OCI-LY1 (cell line): Measurements from ENCODE around the gene ARHGEF2.

Experiments used
- H2AFZ ChIP-seq: fragments of 200-600 bp; sonication (generic), shearing (Covaris generic); 2 replicates; pipeline ENCODE4 v1.6.0; 2014; ENCODE audit warnings: antibody characterized with exemption, mild to moderate bottlenecking, low read length
- H3F3A ChIP-seq: fragments of 200-600 bp; sonication (generic), shearing (Covaris generic); 2 replicates; pipeline ENCODE4 v1.6.0; 2014; ENCODE audit warnings: mild to moderate bottlenecking, antibody characterized with exemption, low read length, moderate library complexity; ENCODE audit not compliant: insufficient read depth
- H3K27ac ChIP-seq: fragments of 200-600 bp; sonication (generic); 2 replicates; pipeline ENCODE4 v1.5.1; 2014; ENCODE audit warnings: low read length, mixed run types, mild to moderate bottlenecking, low read depth; ENCODE audit not compliant: poor library complexity, severe bottlenecking
- H3K27me3 ChIP-seq: fragments of 200-600 bp; sonication (generic); 2 replicates; pipeline ENCODE4 v1.6.0; 2014; ENCODE audit warnings: antibody characterized with exemption, mild to moderate bottlenecking, low read length, moderate library complexity; ENCODE audit not compliant: insufficient read depth
- H3K36me3 ChIP-seq: fragments of 200-600 bp; sonication (generic); 2 replicates; pipeline ENCODE4 v1.6.1; 2014; ENCODE audit warnings: mild to moderate bottlenecking, antibody characterized with exemption, low read length, moderate library complexity, mixed read lengths; ENCODE audit not compliant: insufficient read depth
- H3K4me1 ChIP-seq: fragments of 200-600 bp; sonication (generic); 2 replicates; pipeline ENCODE4 v1.5.1; 2014; ENCODE audit warnings: mild to moderate bottlenecking, low read length, moderate library complexity; ENCODE audit not compliant: insufficient read depth, severe bottlenecking
- H3K4me2 ChIP-seq: fragments of 200-600 bp; sonication (generic), shearing (Covaris generic); 2 replicates; pipeline ENCODE4 v1.6.1; 2014; ENCODE audit warnings: low read length
- H3K4me3 ChIP-seq: fragments of 200-600 bp; sonication (generic); 2 replicates; pipeline ENCODE4 v1.5.1; 2014; ENCODE audit warnings: low read length, low read depth, mild to moderate bottlenecking, mixed read lengths; ENCODE audit not compliant: poor library complexity, severe bottlenecking
- H3K79me2 ChIP-seq: fragments of 200-600 bp; shearing (Covaris generic); 2 replicates; pipeline ENCODE4 v1.6.1; 2016; ENCODE audit warnings: mixed run types, low read length, mixed read lengths; ENCODE audit not compliant: insufficient read depth
- H3K9ac ChIP-seq: fragments of 200-600 bp; sonication (generic), shearing (Covaris generic); 2 replicates; pipeline ENCODE4 v1.6.1; 2014; ENCODE audit warnings: mild to moderate bottlenecking, low read length, mixed read lengths
- H3K9me2 ChIP-seq: fragments of 200-600 bp; sonication (generic), shearing (Covaris generic); 2 replicates; pipeline ENCODE4 v1.6.1; 2014; ENCODE audit warnings: low read depth, mild to moderate bottlenecking, low read length, mixed read lengths
- H3K9me3 ChIP-seq: fragments of 200-600 bp; shearing (Covaris generic); 2 replicates; pipeline ENCODE4 v1.6.1; 2014; ENCODE audit warnings: low read length, mixed read lengths
- H4K20me1 ChIP-seq: fragments of 200-600 bp; sonication (generic), shearing (Covaris generic); 2 replicates; pipeline ENCODE4 v1.6.0; 2016; ENCODE audit warnings: mild to moderate bottlenecking, low read length; ENCODE audit not compliant: insufficient read depth
- EZH2 ChIP-seq: fragments of 200-600 bp; sonication (generic), shearing (Covaris generic); IDR thresholded peaks from 2 replicates; pipeline ENCODE4 v1.8.0; 2017; ENCODE audit warnings: borderline replicate concordance, mixed run types, mild to moderate bottlenecking, antibody characterized with exemption, low read length, moderate library complexity, mixed read lengths
- TF ChIP-seq, protein P1 (sequence below): fragments of 200-600 bp; sonication (generic), shearing (Covaris generic); IDR thresholded peaks from 2 replicates; pipeline ENCODE4 v1.5.1; 2017; ENCODE audit warnings: mild to moderate bottlenecking, antibody characterized with exemption, low read length, moderate library complexity, mixed read lengths

ARHGEF2 gene

DNA sequence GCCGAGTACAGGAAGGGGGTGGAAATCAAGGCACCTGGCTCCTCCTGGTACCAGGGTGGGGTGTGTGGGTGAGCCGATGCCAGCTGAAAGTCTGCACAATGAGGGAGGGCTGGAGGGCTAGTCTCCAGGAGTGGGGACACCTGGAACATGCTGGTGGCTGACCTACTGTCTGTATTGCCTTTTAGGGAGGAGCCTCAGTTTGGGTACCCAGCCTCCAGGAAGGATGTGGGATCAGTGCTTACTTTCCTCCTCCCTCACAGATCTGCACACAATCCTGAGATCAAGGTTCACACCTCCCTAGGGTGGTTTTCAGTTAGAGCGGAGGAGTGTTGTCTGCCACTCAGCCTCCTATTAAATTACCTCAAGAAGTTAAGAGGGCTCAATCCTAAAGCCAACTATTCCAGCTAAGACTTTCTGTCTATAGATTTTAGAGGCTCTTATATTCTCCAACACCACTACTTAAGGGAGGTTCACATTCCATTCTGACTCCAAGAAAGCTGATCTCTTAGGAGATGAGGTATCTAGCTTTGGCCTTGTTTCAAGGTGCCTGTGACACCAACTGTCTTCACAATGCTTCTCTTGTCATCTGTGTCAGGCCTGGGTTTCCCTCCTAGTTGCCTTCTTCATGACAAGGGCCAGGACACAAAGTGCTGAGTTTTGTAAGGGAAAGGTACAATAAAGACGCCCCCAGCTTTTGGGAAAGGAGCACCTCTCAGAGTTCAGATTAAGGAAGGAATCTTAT lies 26.7 kb upstream of the ARHGEF2 start:
- no peaks in the 10 kb centered on the region for H3K9me3 ChIP-seq
- no peak overlapping the region for H2AFZ ChIP-seq
- peaks cover 5% of the 10 kb centered on the region; the same call in 1 of the 2 replicates for H3K27me3 ChIP-seq
- H3K4me2 ChIP-seq = no peak overlapping the region
- TF ChIP-seq, protein P1, sequence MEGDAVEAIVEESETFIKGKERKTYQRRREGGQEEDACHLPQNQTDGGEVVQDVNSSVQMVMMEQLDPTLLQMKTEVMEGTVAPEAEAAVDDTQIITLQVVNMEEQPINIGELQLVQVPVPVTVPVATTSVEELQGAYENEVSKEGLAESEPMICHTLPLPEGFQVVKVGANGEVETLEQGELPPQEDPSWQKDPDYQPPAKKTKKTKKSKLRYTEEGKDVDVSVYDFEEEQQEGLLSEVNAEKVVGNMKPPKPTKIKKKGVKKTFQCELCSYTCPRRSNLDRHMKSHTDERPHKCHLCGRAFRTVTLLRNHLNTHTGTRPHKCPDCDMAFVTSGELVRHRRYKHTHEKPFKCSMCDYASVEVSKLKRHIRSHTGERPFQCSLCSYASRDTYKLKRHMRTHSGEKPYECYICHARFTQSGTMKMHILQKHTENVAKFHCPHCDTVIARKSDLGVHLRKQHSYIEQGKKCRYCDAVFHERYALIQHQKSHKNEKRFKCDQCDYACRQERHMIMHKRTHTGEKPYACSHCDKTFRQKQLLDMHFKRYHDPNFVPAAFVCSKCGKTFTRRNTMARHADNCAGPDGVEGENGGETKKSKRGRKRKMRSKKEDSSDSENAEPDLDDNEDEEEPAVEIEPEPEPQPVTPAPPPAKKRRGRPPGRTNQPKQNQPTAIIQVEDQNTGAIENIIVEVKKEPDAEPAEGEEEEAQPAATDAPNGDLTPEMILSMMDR = no peak
- TF ChIP-seq EZH2 = no peak
- H3K27ac ChIP-seq = no peak overlapping the region
- no peak overlapping the region for H3K9ac ChIP-seq
- H3K36me3 ChIP-seq = peaks cover 16% of the 10 kb centered on the region
- H4K20me1 ChIP-seq = no peaks in the 10 kb centered on the region
- no peaks in the 10 kb centered on the region for H3K9me2 ChIP-seq
- H3K79me2 ChIP-seq = no peaks in the 10 kb centered on the region
- H3F3A ChIP-seq = no peaks in the 10 kb centered on the region
- no peak overlapping the region for H3K4me3 ChIP-seq
- no peaks in the 10 kb centered on the region for H3K4me1 ChIP-seq

DNA sequence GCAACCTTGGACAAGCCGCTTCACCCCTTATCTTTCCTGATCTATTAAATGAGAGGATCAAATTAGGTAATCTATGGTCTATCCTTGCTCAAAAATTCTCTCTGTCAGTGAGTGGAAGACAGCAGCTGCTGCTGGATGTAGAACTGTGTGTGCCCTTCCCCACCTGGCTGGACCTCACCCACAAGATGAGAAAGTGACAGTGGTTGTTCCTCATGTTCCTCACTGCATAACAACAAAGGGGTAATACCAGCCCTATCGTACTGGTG lies 25.5 kb upstream of the ARHGEF2 start:
- no peaks in the 10 kb centered on the region for H3K4me1 ChIP-seq
- TF ChIP-seq, protein P1 = no peak
- no peak for TF ChIP-seq EZH2

DNA sequence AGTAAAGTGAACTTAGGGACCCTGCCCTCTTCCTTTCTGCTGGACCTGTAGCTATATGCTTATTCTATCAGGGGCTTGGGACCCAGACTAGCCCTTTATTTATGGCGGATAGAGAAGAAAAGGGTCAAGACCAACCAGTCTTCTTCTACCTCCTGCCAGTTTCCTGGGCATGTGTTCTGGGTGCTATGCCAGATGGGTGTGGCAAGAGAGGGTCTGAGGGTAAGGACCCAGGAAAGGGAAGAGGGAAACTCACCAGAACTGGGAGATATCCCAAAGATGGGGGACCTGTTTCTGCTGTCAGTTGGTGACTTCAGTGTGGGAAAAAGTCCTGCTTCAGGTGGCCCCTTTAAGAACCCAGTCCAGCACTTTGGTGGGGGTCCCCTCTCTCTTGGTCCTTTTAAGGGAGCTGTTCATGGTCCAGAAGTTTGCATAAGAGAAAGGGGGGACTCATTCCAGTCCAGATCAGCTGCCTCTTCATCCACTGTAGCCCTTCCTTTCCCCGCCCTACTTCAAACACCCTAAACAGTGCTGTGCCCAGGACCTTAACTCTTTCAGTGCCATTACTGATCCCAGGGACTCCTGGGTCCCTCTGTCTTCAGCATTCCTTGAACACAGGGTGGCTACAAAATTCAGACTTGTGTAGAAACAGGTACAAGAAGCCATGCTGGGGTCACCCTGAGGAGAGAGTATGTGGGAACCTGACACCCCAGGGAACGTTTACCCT lies 24.0 kb upstream of the ARHGEF2 start:
- H3K79me2 ChIP-seq = no peaks in the 10 kb centered on the region
- H3K9me3 ChIP-seq = no peaks in the 10 kb centered on the region
- H4K20me1 ChIP-seq = no peaks in the 10 kb centered on the region
- H3K9ac ChIP-seq = no peak overlapping the region
- no peak overlapping the region for H2AFZ ChIP-seq
- no peaks in the 10 kb centered on the region for H3K9me2 ChIP-seq
- no peaks in the 10 kb centered on the region for H3F3A ChIP-seq
- no peaks in the 10 kb centered on the region for H3K4me1 ChIP-seq
- TF ChIP-seq, protein P1 = no peak
- TF ChIP-seq EZH2 = no peak
- no peaks in the 10 kb centered on the region for H3K36me3 ChIP-seq
- no peak overlapping the region for H3K4me3 ChIP-seq
- H3K27ac ChIP-seq = no peak overlapping the region
- peaks cover 5% of the 10 kb centered on the region; the same call in 1 of the 2 replicates for H3K27me3 ChIP-seq
- H3K4me2 ChIP-seq = no peak overlapping the region

More for the DNA sequence above, 25.5 kb upstream of the ARHGEF2 start:
- Histone ChIP-seq H3K9ac (no peak overlapping the region), H3K79me2 (no peaks in the 10 kb centered on the region), H2AFZ (no peak overlapping the region), H3K36me3 (peaks cover 4% of the 10 kb centered on the region), H3F3A (no peaks in the 10 kb centered on the region), H3K4me3 (no peak overlapping the region), H3K9me2 (no peaks in the 10 kb centered on the region), H4K20me1 (no peaks in the 10 kb centered on the region), H3K4me2 (no peak overlapping the region), H3K27ac (no peak overlapping the region), H3K9me3 (no peaks in the 10 kb centered on the region), H3K27me3 (peaks cover 5% of the 10 kb centered on the region; the same call in 1 of the 2 replicates)
